K562 treated with DMSO at 1 percent for 4 hours (cell line): ENCODE results near the gene RAD51C. TPM values are rescaled to one million over a fixed set of nuclear protein-coding genes. Genes with fewer than 3 reads are reported as not detected.

Experiments used
- total RNA-seq: library from RNA; unstranded; fragments of 300-600 nt; gene quantifications from 2 replicates; pipeline ENCODE4 v1.2.3, GENCODE V29; 2022; ENCODE audit not compliant: insufficient read depth

The RAD51C gene
- total RNA-seq: 55.0 and 78.2 TPM in 2 replicates

GRCh38 chr17:58692239-58693055 is at the start of gene RAD51C:
RAD51C (plus strand) TSS chr17:58692602; CDS start chr17:58692644, 42 bp downstream.

GRCh38 chr17:58691701-58692238 is 632 bp upstream of the RAD51C start, which contains the start of gene TEX14:
TEX14 (minus strand) TSS chr17:58692045; CDS start chr17:58652001, 40,044 bp downstream.

GRCh38 chr17:58755577-58756245 is 63.3 kb downstream of the RAD51C start, which contains the start of gene PPM1E:
PPM1E (plus strand) TSS chr17:58755854.

Other genes with a start within 250 kb of the RAD51C start
- not detected in 2 replicates for gene HSF5, start 204.2 kb upstream of the RAD51C start, total RNA-seq
- gene MTMR4, start 178.0 kb upstream of the RAD51C start, total RNA-seq: 9.9 and 20.0 TPM in 2 replicates
- 0.40 and 0.64 TPM in 2 replicates for gene TEX14, start 557 bp upstream of the RAD51C start, total RNA-seq
- 5.6 and 7.4 TPM in 2 replicates for gene PPM1E, start 63.3 kb downstream of the RAD51C start, total RNA-seq